Neural cell (in vitro differentiated cells): Measurements from ENCODE around the gene RRH. TPM values are rescaled to one million over a fixed set of nuclear protein-coding genes. Genes with fewer than 3 reads are reported as not detected.

ENCODE experiments used
- H2AFZ ChIP-seq: fragments of 200-600, 300-800 bp; sonication (generic), shearing (Covaris generic); 2 replicates; pipeline ENCODE4 v1.6.0; 2014; ENCODE audit warnings: low read depth, mild to moderate bottlenecking, antibody characterized with exemption, low read length, moderate library complexity
- H3F3A ChIP-seq: fragments of 200-600 bp; shearing (Covaris generic); 2 replicates; pipeline ENCODE4 v1.6.1; 2016; ENCODE audit warnings: mild to moderate bottlenecking, moderate library complexity, mixed read lengths, antibody characterized with exemption, low read length; ENCODE audit not compliant: insufficient read depth, poor library complexity, severe bottlenecking
- H3K27ac ChIP-seq: fragments of 200-600, 300-800 bp; sonication (generic), shearing (Covaris generic); 2 replicates; pipeline ENCODE4 v1.5.1; 2014; ENCODE audit warnings: mild to moderate bottlenecking, low read length, moderate library complexity
- H3K27me3 ChIP-seq: fragments of 300-800, 200-600 bp; sonication (generic), shearing (Covaris generic); 2 replicates; pipeline ENCODE4 v1.6.0; 2014; ENCODE audit warnings: mild to moderate bottlenecking, low read depth, low read length, moderate library complexity; ENCODE audit not compliant: insufficient read depth
- H3K36me3 ChIP-seq: fragments of 300-800, 200-600 bp; sonication (generic), shearing (Covaris generic); 2 replicates; pipeline ENCODE4 v1.5.1; 2014; ENCODE audit warnings: mild to moderate bottlenecking, antibody characterized with exemption, low read length, moderate library complexity; ENCODE audit not compliant: insufficient read depth
- H3K4me2 ChIP-seq: fragments of 300-800, 200-600 bp; sonication (generic), shearing (Covaris generic); 2 replicates; pipeline ENCODE4 v1.6.0; 2014; ENCODE audit warnings: mild to moderate bottlenecking, low read length
- H3K4me3 ChIP-seq: fragments of 300-800, 200-600 bp; sonication (generic), shearing (Covaris generic); 2 replicates; pipeline ENCODE4 v1.5.1; 2014; ENCODE audit warnings: mild to moderate bottlenecking, low read length, moderate library complexity
- H3K79me2 ChIP-seq: fragments of 200-600 bp; shearing (Covaris generic); replicated peaks from 2 replicates; pipeline ENCODE4 v1.6.0; 2014; ENCODE audit warnings: mild to moderate bottlenecking, low read length, moderate library complexity; ENCODE audit not compliant: insufficient read depth
- H3K9ac ChIP-seq: fragments of 300-800, 200-600 bp; sonication (generic), shearing (Covaris generic); 2 replicates; pipeline ENCODE4 v1.6.1; 2016; ENCODE audit warnings: mild to moderate bottlenecking, low read length, mixed read lengths
- H3K9me2 ChIP-seq: fragments of 200-600 bp; shearing (Covaris generic); 2 replicates; pipeline ENCODE4 v1.6.1; 2016; ENCODE audit warnings: mild to moderate bottlenecking, low read length, mixed read lengths; ENCODE audit not compliant: insufficient read depth
- H3K9me3 ChIP-seq: fragments of 200-600, 300-800 bp; sonication (generic), shearing (Covaris generic); 2 replicates; pipeline ENCODE4 v1.6.1; 2016; ENCODE audit warnings: mild to moderate bottlenecking, mixed run types, low read length, moderate library complexity, mixed read lengths
- H4K20me1 ChIP-seq: fragments of 200-600 bp; shearing (Covaris generic); 2 replicates; pipeline ENCODE4 v1.6.1; 2016; ENCODE audit warnings: mild to moderate bottlenecking, mixed run types; ENCODE audit not compliant: insufficient read depth
- EP300 ChIP-seq: fragments of 450-650 bp; conservative IDR thresholded peaks from 2 replicates; pipeline ENCODE4 v1.6.1; 2014; ENCODE audit warnings: antibody characterized with exemption, mild to moderate bottlenecking, moderate library complexity; ENCODE audit not compliant: poor library complexity, severe bottlenecking
- EZH2 ChIP-seq: fragments of 200-600, 300-800 bp; shearing (Covaris generic), sonication (generic); IDR thresholded peaks from 2 replicates; pipeline ENCODE4 v1.6.1; 2014; ENCODE audit warnings: antibody characterized with exemption, low read length, borderline replicate concordance, mild to moderate bottlenecking; ENCODE audit not compliant: insufficient read depth, poor library complexity, severe bottlenecking
- MXI1 ChIP-seq: fragments of 450-650 bp; conservative IDR thresholded peaks from 2 replicates; pipeline ENCODE4 v1.6.1; 2014; ENCODE audit warnings: antibody characterized with exemption, mild to moderate bottlenecking; ENCODE audit not compliant: poor library complexity, severe bottlenecking
- POLR2AphosphoS5 ChIP-seq: IDR thresholded peaks from 2 replicates; pipeline ENCODE4 v1.6.1; 2012
- RAD21 ChIP-seq: fragments of 450-650 bp; conservative IDR thresholded peaks from 2 replicates; pipeline ENCODE4 v1.6.1; 2014; ENCODE audit warnings: antibody characterized with exemption, mild to moderate bottlenecking, moderate library complexity
- SMC3 ChIP-seq: fragments of 450-650 bp; conservative IDR thresholded peaks from 2 replicates; pipeline ENCODE4 v1.6.1; 2014; ENCODE audit warnings: antibody characterized with exemption, mild to moderate bottlenecking, moderate library complexity; ENCODE audit not compliant: poor library complexity
- TAF1 ChIP-seq: IDR thresholded peaks from 2 replicates; pipeline ENCODE4 v1.6.1; 2012; ENCODE audit warnings: low read depth
- polyA plus RNA-seq: library from polyadenylated mRNA; depleted of rRNA; stranded (reverse); fragments of >200 nt; gene quantifications from 2 replicates; pipeline ENCODE4 v1.2.3, GENCODE V29; 2014
- TF ChIP-seq, protein P1 (sequence below): IDR thresholded peaks from 2 replicates; pipeline ENCODE4 v1.6.1; 2012; ENCODE audit warnings: borderline replicate concordance
- TF ChIP-seq, protein P2 (sequence below): fragments of 450-650 bp; IDR thresholded peaks from 2 replicates; pipeline ENCODE4 v1.5.1; 2014; ENCODE audit warnings: antibody characterized with exemption, mild to moderate bottlenecking, moderate library complexity; ENCODE audit not compliant: poor library complexity, severe bottlenecking

The RRH gene
- polyA plus RNA-seq, 1 donor from 2014 or later, result 1.2 TPM

GRCh38 chr4:109810552-109811387, 17.0 kb upstream of the RRH start:
- H3K27me3 ChIP-seq, result no peaks in the 10 kb centered on the region
- H3K79me2 ChIP-seq, result peaks cover under 1% of the 10 kb centered on the region
- no peaks in the 10 kb centered on the region for H4K20me1 ChIP-seq
- no peaks in the 10 kb centered on the region for H3K36me3 ChIP-seq
- H3K4me3 ChIP-seq, result no peak overlapping the region
- no peaks in the 10 kb centered on the region for H3K9me2 ChIP-seq
- no peak overlapping the region for H3K27ac ChIP-seq
- no peak overlapping the region for H2AFZ ChIP-seq
- TF ChIP-seq POLR2AphosphoS5 (no peak), TAF1 (no peak), EZH2 (no peak), RAD21 (no peak), SMC3 (no peak), EP300 (no peak), MXI1 (no peak)
- TF ChIP-seq, protein P1, sequence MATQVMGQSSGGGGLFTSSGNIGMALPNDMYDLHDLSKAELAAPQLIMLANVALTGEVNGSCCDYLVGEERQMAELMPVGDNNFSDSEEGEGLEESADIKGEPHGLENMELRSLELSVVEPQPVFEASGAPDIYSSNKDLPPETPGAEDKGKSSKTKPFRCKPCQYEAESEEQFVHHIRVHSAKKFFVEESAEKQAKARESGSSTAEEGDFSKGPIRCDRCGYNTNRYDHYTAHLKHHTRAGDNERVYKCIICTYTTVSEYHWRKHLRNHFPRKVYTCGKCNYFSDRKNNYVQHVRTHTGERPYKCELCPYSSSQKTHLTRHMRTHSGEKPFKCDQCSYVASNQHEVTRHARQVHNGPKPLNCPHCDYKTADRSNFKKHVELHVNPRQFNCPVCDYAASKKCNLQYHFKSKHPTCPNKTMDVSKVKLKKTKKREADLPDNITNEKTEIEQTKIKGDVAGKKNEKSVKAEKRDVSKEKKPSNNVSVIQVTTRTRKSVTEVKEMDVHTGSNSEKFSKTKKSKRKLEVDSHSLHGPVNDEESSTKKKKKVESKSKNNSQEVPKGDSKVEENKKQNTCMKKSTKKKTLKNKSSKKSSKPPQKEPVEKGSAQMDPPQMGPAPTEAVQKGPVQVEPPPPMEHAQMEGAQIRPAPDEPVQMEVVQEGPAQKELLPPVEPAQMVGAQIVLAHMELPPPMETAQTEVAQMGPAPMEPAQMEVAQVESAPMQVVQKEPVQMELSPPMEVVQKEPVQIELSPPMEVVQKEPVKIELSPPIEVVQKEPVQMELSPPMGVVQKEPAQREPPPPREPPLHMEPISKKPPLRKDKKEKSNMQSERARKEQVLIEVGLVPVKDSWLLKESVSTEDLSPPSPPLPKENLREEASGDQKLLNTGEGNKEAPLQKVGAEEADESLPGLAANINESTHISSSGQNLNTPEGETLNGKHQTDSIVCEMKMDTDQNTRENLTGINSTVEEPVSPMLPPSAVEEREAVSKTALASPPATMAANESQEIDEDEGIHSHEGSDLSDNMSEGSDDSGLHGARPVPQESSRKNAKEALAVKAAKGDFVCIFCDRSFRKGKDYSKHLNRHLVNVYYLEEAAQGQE, result no peak
- TF ChIP-seq, protein P2, sequence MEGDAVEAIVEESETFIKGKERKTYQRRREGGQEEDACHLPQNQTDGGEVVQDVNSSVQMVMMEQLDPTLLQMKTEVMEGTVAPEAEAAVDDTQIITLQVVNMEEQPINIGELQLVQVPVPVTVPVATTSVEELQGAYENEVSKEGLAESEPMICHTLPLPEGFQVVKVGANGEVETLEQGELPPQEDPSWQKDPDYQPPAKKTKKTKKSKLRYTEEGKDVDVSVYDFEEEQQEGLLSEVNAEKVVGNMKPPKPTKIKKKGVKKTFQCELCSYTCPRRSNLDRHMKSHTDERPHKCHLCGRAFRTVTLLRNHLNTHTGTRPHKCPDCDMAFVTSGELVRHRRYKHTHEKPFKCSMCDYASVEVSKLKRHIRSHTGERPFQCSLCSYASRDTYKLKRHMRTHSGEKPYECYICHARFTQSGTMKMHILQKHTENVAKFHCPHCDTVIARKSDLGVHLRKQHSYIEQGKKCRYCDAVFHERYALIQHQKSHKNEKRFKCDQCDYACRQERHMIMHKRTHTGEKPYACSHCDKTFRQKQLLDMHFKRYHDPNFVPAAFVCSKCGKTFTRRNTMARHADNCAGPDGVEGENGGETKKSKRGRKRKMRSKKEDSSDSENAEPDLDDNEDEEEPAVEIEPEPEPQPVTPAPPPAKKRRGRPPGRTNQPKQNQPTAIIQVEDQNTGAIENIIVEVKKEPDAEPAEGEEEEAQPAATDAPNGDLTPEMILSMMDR, result no peak
- no peak overlapping the region for H3K9ac ChIP-seq
- no peaks in the 10 kb centered on the region for H3F3A ChIP-seq
- no peak overlapping the region for H3K4me2 ChIP-seq
- H3K9me3 ChIP-seq, result no peaks in the 10 kb centered on the region

GRCh38 chr4:109811707-109812106, 16.1 kb upstream of the RRH start:
- Histone ChIP-seq H3K79me2 (peaks cover 10% of the 10 kb centered on the region), H3K4me3 (no peak overlapping the region), H3K4me2 (no peak overlapping the region), H3K9ac (no peak overlapping the region), H3F3A (no peaks in the 10 kb centered on the region), H3K9me2 (no peaks in the 10 kb centered on the region), H2AFZ (no peak overlapping the region), H3K9me3 (no peaks in the 10 kb centered on the region), H3K27ac (no peak overlapping the region), H3K27me3 (no peaks in the 10 kb centered on the region), H3K36me3 (no peaks in the 10 kb centered on the region), H4K20me1 (no peaks in the 10 kb centered on the region)
- TF ChIP-seq SMC3, result no peak
